Activated CD4-positive, alpha-beta T cell treated with anti-CD3 and anti-CD28 coated beads, Interleukin-2, amount 50 U/mL, for 1 hour (primary cell): Measurements from ENCODE around the gene LRRC28.

Experiments used
- DNase-seq: peaks from one replicate; pipeline ENCODE4 v3.0.0-alpha.2; 2020

LRRC28 gene

DNA sequence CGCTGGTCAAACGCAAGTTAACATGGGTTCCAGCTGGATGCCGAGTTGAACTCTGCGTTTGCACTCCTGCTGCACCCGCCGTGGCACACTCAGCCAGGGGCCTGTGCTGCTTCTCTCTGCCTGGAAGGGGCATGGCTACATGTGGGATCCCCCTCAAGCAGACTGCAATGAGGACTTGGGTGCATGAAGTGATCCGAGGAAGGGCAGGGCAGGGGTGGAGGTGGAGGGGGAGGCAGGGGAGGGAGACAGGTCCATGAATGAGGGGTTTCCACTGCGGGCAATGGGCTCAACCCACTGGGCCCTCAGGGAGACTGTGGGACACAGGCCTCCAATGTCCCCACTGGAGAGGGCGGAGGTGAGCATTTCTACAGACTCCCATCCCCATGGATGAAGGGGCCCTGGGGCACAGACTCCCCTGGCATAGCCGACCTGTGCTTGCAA lies 172.9 kb downstream of the LRRC28 start:
- DNase-seq: no peak

DNA sequence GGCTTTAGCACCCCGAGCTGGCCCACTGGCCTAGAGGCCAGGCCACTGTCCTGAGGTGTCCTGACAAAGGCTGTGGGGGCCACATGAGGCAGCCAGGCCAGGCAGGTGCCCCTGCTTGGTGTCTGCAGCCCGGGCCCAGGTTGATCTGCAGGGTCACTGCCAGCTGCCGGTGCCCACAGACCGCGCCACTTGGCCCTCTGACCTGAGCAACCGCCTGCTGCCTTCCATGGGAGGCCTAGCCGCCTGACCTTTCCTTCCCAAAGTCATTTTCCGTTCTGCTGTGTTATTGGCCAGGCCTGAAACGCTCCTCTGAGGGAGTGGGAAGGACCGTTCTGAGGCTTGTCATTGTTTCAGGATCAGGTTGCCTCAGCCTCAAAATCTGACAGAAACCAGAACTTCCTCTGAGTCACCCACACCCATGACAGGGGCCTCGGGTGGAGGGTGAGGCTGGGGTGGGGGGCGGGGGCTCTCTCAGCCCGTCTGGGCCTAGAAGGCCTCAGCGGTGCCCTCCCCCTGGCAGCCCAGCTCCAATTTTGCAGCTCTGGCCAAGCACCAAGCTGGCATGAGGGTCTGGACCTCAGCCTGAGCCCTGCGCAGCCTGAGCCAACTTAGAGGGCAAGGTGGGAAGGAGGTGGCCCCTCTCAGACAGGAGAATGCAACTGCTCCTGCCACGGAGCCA lies 173.8 kb downstream of the LRRC28 start:
- peak; percentile 33 for DNase-seq

DNA sequence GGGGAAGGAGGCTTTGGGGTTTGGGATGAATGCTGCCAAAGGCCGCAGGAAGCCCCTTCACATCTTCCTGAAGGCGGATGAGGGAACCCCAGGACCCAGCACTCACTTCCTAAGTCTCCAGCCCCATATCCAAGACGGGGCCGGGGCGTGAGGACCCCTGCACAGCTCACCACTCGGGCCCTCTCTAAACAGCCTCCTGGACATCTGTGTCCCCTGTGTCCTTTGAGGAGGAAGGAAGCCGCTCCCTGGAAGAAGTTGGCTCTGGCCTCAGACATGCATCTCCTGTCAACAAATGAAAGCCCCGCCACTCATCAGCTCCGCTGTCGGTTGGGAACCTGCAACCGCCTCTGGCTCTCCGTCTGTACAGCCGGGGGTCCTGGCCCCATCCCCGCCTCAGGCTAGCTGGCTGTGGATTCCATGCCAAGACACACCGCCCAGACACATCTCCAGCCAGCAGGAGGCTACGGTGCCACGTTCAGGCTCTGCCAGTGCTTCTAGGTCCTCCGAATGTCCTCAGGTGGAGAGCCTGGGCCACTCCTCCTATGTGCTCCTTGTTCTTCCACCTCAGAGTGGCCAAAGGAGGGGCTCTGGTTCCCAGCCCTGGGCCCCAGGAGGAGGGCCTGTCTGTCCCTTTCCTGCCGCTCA lies 174.5 kb downstream of the LRRC28 start:
- DNase-seq: no peak

DNA sequence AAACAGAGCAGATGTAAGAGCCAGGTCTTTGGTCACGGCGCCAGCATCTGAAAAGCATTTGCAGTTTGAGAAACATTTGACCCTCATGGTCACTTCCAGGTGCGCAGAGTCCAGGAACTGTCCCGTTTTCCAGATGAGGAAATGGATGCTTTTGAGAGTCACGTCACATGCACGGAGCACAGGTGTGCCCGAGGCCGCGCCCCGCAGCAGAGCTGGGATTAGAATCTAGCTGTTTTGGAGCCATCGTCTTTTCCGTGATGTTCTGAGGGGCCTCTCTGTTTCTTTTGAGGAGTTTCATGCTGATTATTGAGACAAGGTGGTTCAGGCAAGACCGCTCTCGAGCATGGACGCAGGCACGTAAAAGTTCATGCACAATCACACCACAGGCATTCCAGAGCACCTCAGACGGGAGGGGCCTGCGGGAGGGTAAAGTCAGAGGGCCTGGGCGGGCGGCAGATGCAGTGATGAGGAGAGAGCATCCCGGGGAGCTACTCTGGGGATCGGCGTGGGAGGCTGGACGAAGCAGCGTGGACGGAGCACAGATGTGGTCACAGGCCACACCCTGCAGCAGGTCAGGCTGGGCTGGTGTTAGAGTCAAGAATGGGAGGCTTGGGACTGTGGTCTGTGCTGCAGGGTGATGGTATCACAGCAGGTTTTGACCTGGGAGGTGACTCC lies 175.3 kb downstream of the LRRC28 start:
- no peak for DNase-seq

DNA sequence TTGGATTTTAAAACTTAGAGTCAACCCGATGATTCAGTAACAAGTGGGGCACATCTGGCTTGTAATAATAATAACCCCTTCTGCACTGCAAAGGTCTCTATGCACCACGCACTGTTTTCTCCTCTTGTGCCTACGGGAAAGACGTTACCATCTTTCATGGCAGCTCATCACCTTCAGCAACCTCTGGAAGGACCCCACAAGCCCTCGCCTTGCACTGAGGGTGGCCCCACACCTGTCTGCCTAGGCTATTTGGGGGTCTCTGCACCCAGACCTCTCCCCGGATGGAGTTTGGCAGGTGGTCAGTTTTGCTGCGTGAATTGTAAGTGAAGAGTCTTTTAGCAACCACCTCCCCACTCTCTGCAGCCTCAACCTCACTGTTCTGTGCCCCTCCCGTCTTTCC lies 175.9 kb downstream of the LRRC28 start:
- DNase-seq: no peak

DNA sequence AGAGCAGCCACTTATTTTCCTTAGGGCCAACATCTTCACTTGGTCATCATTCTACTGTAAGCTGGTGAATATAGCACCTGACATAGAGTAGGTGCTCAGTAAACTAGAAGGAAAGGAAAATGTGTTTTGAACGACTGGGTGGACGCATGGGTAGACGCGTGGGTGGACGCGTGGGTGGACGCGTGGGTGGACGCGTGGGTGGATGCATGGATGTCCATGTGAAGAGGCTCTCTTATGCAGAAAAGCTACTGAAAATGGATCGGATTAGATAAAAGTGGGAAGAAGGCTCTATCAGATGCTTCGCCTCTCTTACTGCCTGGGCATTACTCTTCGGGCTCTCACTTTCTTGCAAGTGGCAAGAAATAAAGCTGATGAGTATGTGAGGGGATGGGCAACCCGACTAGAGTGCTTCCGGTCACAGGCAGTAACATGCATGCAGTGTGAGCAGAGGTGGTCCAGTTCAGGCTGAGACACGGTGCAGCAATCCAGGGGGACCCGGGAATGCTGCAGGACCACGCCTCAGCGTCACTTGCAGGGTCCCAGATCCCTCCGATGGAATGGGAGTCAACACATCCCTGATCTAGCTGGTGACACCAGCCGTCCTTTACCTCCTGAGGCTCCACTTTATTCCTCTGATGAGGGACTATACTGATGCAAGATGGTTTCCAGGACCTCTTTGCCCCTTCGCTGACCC lies 176.5 kb downstream of the LRRC28 start:
- DNase-seq: no peak

DNA sequence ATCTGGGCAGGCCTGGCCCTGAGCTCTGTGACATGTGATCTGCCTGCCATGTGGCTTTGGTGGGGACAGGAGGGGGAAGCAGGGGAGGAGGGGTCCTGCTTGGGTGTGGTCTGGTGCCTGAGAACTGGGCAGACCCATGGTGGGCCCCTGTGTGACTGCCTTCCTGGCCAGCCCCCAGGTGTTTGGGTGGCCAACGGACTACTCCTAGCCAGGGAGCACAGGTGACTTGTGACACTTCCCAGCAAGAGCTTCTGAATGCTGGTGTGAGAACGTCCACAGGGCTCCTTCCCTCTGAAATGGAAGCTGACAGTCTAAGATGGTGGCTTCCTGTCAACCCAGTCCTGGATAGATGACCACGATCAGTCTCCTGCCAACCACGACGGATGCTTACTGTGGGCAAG lies 178.4 kb downstream of the LRRC28 start:
- DNase-seq: no peak

DNA sequence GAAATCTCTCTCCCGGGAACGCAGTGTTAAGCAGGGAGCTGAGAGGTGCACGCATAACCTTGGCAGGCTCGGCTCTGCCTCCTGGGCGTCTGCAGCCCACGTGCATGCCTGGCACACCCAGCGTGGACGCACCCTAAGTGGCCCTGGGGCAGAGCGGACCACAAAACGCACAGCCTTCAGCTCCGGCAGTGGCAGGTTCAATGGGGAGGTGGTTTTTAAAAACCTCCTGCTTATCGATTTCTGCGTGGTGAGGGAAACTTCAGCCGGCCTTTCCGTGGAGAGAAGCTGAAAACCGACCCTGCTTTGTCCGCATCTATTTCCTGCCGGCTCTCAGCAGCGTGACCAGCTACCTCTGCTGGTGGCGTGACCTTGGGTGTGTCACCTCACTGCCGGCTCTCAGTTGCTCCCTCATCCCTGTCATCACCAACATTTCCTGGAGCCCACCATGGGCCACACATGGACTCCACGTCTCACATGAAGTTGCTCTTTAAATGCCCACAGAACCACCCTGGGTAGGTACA lies 179.7 kb downstream of the LRRC28 start:
- no peak for DNase-seq

DNA sequence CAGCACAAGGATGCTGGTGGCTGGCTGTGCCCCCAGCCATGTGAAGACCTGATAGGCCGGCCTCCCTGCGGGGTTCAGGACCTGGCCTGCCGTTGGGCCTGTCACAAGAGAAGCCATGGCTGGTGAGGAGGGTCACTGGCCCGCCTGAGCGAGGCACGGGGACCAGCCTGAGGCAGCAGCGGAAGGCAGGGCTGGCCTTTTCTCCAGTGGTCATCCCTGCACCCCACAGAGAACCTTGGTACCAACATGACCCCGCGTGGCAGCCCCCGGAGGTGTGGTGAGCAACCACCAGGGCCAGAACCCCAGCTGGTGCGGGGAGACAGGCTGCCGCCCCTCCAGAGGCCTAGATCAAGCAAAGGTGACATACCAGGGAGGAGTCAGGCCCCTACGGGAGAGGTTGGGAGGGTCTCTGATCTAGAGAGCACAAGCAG lies 180.4 kb downstream of the LRRC28 start:
- no peak for DNase-seq

DNA sequence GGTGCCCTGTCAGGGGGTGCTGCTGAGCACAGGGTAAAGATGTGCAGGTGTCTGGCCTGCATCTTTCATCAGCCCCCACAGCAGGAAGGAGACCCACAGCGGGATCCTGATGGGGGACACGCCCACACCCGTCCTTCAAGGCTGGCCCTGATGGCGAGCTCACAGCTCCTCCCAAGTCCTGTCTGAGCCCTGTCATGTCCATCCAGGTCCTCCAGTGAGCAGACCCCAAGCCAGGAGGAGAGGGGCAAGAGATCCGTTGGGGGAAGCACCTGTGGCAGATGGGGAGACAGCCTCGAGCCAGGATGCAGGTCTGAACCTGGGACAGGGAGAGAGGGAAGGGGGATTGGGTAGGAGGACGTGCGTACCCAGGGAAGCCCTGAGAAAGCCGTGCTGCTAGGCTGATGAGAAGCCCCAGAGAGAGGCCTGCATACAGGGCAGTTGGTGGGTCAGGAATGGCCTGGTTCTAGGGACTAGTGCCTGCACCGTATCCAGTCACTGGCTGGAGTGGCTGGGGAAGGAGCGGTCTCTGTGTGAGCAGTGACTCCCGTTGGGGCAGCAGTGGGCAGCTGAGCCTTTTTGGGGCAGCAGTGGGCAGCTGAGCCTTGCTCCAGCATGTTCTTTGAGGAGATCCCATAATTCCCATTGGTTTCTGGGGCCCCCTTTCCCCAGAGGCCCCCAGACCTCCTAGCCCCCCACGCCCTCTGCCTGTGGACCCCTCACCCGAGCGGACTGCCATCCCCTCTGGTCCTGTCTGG lies 181.2 kb downstream of the LRRC28 start:
- DNase-seq: no peak

DNA sequence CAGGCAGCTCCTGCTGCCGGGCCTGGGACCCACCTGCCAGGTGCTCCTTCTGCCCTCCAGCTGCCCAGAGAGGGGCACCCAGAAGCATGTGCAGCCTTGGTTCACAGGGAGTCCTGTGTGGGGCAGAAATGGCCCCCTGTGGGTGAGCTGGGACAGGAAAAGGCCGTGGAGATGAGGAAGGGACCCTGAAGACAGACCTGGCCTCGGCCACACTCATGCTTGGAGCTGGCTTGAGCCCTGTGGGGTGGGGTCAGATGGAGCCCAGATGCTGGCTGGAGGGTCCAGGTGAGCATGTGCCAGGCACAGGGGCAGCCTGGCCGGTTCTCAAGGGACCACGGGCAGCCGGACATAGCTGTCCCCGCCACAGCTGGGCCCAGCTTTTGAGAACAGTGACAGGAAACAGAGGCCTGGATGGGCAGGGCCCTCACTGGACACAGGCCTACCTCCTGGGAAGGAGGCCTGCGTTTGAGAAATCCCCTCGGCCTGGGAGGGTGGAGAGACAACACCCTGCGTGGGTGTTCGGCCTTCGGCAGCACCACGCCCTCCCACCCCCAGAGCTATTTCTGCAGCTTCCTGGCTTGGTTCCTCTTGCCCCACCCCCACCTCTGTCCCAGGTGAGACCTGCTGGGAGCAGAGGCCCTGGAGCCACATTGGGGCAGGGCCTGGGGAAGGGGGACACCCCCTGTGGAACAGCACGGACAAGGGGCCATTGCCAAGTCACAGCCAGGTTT lies 181.9 kb downstream of the LRRC28 start:
- DNase-seq: no peak

DNA sequence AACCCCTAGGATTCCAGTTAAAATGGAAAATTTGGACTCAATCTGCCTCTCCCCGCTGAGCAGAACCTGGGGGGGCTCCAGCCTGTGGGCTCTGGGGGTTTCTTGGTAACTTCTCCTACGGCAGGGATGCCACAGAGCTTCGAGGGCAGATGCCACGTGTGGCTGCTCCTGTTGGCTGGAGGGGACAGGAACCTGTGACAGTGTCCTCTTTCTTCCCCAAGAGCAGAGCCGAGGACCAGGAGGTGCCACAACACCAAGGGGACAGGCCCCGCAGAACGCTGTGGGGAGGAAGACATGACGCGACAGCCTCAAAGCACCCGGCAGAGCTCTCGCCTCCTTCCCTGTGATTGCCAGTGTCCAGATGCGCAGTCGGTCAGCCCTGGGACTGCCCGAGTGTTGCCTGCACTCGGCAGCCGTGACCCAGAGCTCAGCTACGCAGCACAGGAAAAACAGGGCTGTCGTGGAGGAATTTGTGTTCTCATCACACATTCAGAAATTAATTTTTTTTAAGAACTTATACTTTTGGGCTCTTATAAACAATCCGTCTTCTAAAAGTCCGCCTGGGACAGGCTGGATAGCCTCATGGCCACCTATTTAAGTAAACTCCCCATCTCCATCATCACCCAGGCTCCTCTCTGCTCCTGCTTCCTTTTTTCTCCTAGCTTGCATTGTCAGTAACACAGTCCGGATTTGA lies 182.6 kb downstream of the LRRC28 start:
- DNase-seq: no peak

DNA sequence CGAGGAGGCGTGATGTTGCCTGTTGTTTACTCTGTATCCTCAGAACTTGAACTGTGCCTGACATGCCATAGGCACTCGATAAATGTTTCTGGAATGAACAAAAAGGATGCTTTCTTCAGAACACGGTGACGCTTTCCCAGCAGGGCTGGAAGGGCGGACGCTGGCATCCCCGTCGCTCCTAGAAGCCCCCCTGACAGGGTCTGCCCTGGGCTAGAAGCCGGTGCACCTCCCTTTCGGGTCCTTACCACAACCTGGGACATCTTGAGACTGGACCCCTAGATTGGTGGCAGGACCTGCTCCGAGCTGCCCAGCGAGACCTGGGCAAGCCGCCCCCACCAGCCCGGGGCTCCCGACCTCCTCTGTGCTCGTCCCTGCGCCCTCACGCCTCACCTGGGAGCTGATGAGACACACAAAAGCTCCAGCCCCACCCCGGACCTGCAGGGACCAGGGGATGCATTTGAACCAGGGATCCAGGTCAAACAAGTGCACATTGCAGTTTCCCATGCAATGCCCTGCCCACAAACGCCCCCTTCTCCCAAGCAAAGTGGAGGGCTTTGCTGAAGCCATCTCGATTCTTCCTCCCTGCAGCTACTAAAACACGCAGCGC lies 183.3 kb downstream of the LRRC28 start:
- no peak for DNase-seq

DNA sequence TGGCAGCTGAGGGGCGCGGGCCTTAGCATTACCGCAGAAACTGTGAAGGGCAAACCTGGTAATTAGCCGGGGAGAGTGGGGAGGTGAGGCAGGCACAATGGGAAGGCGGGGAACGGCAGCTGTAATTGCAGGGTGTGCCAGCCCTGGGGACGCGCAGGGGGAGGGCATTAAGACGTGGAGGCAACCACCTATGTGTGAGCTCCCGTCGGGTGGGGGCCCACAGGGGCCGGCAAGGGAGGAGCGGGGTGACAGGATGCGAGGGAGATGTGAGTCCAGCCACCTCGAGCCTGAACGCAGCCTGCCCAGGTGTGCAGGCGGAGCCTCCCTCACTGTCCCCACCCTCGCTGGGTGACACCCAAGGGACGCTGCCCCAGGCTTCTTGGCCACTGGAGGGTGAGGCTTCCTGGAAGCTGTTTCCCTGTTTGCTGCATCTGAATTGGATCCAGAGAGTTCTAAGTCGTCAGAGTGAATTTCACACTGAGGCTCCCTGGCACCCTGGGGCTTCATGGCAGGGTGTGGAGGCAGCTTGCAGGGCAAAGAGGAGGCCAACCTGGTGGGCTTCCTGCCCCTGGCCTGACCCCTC lies 183.9 kb downstream of the LRRC28 start:
- DNase-seq: no peak

DNA sequence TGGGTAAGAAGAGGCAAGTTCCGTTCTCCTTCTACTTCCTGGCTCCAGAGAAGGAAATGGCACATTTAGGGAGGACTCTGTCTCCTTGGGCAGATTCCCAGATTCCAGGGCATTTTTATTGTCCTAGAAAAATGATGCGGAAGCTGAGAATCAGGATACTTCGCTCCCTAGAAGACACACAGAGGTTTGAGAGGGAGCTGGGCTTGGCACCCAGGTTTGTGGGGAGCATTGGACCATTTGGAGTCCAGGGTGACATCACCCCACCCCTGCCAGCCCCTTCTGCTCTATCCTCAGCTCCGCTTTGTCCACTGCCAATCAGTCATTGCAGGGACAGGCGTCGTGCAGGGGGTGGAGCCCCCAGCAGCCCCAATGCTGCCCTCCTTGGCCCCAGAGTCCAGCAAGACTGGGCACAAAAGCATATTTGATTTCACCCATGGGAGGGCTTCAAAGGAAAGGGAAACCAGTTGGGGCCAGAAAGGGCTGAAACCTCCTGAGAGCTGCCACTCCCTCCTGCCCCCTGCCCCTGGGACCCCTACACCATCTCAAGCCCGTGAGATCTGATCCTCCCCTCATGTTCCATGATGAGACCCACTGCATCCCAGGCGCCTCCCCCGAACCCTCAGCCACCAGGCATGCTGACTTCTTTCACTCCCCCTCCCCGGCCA lies 184.7 kb downstream of the LRRC28 start:
- no peak for DNase-seq

DNA sequence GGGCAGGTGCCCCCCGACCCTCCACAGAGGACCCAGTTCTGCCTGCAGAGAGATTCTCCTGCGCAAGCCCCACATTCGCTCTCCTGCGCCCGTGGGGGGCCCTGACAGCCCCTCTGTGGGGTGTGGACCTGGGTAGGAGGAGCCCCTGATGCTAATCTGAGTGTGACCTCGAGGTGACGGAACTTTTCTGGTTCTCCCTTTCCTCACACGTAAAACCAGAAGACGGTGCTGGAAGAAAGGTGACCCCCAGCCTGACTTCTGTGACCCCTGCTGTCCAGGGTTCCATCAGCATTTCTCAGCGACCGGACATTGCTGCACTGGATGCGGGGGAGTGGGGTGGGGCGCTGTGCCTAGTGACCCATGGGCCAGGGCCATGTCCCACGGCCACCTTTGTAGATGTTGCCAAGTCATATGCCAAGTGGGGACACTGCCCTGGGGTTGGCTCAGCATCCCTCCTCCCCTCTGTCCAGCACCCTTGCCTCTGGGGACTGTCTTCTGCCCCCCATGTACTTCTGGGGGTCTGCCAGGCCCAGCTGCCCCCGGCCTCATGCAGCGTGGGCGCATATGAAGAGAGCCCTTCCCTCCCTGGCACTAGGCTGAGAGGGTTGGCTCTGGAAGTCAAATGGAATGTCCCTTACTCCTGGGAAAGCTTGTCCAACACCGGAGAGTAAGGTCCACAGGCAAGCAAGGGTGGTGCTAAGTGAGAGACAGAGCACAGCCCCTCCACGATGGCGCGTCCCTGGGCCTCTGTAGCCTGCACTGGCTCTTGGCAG lies 185.4 kb downstream of the LRRC28 start:
- no peak for DNase-seq

DNA sequence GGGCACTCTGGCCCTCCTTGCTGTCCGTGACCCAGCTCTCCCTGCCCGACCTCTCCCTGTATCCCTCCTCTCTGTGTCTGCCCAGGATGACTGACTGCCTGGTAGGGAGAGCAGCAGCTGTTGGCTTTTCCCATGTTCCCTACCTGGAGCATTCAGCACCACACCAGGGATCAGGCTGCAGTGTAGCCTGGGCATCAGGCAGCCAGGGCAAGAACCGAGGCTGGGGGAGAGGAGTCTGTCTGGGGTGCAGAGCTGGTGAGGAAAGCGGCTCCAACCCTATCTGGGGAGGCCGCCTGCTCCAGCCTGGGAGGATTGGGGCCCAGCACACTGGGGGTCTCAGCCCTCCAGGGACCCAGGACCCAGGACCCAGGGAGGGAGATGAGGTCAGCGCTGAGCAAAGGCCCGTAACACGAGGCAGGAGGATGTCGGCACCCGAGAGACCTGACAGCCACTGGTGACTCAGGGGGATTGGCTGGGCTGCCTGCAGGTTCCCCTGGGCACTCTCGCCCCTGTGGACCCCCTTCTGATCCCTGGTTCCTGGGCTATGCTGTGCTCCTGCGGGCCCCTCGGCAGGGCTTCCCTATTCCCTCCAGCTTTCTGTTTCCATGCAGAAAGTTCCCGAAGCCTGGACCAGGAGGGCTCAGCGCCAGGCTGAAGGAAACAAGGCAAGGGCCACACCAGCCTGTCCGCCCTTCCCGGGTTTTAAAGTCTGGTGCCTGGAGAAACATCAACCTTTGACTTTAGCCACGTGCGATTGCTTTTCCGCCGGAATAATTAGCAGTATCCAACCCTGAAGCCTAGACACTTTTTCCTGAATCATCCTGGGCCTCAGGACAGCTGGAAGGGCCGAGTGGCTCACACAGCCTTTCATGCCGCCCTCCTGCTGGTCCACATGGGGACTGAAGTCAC lies 186.3 kb downstream of the LRRC28 start:
- no peak for DNase-seq

DNA sequence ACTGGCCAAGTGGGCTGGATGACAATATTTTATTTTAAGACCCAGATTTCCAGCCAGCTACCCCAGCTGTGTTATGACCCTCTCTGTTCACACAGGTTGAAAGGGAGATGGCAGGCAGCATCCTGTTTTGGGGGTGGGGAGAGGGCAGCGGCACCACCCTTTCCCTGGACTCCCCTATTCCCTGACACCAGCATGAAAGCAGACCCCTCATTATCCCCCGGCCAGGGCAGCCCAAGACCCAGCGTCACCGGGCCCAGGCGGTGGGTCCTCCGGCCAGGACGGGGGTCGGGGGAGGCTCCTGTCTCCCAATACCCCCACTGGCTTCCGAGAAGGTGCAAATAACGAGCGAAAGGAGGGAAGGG lies 186.9 kb downstream of the LRRC28 start:
- no peak for DNase-seq
